ENCODE measurements around the gene DAGLA.
A peak's percentile ranks its signal among the peaks of the same experiment; 100 is the strongest.

Gene DAGLA

DNA sequence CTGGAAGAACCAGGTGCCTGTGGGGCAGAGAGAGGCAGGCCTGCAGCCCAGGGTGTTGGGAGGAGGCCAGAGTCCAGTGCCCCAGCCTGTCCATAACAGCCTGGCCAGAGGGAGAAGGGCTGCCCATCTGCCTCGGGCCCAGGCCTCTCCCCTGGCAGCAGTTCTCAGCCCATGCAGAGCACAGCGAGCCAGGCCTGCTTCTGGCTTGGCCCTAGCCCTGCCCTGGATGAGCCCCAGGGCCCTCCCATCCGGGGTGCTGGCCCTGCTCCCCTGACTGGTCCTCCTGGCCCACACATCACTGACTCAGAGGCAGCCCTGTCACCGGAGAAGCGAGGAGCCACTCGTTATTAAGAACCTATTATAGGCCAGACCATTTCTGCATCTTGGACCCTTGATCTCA lies 52.5 kb downstream of the DAGLA start:
- no peak for DNase-seq

DNA sequence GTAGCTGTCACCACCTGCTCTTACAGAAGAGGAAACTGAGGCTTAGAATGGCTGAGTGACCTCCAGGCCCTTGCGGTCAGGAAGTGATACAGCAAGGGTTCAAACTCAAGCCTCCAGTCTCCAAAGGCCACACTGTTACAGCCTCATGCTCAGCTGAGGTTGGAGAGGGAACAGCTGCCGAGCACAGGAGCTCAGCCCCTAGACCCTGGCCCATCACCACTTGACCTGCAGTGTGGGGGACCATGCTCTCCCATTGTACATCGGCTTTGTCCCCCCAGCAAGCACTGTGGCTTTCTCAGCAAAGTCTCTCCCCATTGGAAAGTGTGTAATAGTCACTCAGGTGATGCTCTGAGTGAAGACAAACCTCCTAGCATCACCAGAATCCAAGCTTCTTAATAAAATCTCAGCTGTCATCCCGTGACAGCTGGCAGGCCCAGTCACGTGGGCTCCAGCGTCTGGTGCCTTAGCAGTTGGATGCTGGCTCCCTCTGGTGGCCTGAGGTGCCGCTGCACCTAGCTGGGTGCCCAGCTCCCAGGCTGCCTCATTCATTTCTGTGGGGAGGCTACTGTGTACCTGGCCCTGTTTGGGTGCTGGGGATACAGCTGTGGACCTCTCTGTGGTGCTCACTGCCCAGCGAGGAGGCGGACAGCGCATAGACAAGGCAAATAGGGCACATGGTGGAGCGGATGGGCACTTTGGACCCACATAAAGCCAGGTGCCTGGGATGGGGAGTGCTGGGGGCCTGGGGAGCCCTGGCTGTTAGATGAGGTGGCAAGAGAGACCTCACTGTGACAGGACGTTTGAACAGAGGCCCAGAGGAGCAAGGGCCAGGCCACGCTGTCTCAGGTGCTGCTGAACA lies 53.2 kb downstream of the DAGLA start:
- DNase-seq, result peak; percentile 62 to 82

GRCh38 chr11:61734767-61735166 lies 54.6 kb downstream of the DAGLA start:
- DNase-seq, result no peak

GRCh38 chr11:61735391-61735790 lies 55.2 kb downstream of the DAGLA start:
- no peak for DNase-seq

DNA sequence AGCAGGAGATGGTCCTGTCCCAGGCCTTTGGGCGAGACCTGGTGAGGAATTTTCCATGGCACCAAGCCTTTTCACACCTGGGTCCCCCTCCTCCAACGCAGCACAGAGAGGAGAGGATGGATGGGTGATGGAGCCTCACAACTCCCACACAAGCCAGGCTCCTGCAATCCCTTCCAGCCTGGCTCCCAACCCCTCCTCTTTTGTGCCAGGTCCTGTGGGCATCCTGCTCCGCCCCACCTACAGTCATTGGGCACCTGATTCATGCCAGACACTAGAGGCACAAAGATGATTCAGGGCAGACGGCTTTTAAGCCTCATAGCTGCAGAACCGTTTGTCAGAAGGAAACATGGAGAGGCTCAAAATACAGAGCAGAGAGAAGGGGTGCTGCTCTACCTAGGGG lies 56.1 kb downstream of the DAGLA start:
- DNase-seq, result no peak

- no peak for DNase-seq
These were observed 56.9 kb downstream of the DAGLA start for GRCh38 chr11:61737131-61737530.

- DNase-seq, result no peak
These were observed 57.6 kb downstream of the DAGLA start for GRCh38 chr11:61737636-61738386.

- no peak for DNase-seq
These were observed 58.6 kb downstream of the DAGLA start for GRCh38 chr11:61738776-61739175.

GRCh38 chr11:61739413-61739812 lies 59.2 kb downstream of the DAGLA start:
- no peak for DNase-seq

DNA sequence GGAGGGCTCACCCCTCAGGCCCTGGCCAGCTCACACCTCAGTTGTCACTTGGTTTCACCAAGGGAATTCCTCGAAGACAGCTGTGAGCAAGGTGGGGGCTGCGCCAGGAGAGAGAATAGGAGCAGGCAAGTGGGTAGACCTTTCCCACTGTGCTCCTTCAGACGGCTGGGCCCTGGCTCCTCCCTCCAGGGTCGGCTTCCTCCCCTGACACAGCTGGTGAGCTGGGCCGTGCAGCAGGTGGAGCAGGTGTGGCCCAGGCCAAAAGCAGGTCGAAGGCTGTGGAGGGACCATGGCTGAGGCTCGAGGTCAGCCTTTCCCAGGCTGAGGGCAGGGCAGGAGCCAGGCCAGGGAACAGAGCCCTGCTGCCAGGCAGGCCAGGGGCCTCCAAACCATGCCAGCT lies 59.8 kb downstream of the DAGLA start:
- DNase-seq, result no peak

DNA sequence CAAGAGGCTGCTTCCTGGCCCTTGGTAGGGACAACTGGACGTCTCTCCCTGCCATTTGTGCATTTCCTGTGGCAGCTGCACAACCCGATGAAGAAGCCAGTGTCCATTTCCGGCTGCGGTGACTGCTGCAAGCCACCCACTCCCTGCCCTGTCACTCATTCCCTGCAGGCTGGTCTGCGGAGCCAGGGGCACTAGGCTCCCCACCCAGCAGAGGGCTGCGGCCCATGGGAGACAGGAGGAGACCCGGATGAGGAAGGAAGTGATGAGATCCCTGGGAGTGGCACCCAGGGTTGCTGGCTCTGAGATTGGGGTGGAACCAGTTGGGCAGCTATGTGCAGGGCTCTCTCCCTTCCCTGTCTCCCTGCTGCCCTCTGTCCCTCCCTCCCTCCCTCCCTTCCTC lies 62.2 kb downstream of the DAGLA start:
- no peak for DNase-seq

DNA sequence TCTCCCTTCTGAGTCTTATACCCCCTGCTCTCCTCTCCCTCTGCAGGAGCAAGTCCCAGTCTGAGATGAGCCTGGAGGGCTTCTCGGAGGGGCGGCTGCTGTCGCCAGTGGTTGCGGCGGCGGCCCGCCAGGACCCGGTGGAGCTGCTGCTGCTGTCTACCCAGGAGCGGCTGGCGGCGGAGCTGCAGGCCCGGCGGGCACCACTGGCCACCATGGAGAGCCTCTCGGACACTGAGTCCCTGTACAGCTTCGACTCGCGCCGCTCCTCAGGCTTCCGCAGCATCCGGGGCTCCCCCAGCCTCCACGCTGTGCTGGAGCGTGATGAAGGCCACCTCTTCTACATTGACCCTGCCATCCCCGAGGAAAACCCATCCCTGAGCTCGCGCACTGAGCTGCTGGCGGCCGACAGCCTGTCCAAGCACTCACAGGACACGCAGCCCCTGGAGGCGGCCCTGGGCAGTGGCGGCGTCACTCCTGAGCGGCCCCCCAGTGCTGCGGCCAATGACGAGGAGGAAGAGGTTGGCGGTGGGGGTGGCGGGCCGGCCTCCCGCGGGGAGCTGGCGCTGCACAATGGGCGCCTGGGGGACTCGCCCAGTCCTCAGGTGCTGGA lies 63.4 kb downstream of the DAGLA start:
- DNase-seq, result no peak

DNA sequence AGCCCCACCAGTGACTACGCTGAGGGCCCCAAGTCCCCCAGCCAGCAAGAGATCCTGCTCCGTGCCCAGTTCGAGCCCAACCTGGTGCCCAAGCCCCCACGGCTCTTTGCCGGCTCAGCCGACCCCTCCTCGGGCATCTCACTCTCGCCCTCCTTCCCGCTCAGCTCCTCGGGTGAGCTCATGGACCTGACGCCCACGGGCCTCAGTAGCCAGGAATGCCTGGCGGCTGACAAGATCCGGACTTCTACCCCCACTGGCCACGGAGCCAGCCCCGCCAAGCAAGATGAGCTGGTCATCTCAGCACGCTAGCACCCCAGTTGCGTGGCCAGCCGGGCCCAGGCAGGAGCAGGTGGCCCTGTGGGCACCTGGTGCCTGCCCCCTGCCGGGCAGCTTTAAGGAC lies 64.0 kb downstream of the DAGLA start:
- no peak for DNase-seq

- DNase-seq, result no peak
These were observed 64.5 kb downstream of the DAGLA start for GRCh38 chr11:61744609-61745156.

- no peak for DNase-seq
These were observed 65.7 kb downstream of the DAGLA start for GRCh38 chr11:61745781-61746441.

DNA sequence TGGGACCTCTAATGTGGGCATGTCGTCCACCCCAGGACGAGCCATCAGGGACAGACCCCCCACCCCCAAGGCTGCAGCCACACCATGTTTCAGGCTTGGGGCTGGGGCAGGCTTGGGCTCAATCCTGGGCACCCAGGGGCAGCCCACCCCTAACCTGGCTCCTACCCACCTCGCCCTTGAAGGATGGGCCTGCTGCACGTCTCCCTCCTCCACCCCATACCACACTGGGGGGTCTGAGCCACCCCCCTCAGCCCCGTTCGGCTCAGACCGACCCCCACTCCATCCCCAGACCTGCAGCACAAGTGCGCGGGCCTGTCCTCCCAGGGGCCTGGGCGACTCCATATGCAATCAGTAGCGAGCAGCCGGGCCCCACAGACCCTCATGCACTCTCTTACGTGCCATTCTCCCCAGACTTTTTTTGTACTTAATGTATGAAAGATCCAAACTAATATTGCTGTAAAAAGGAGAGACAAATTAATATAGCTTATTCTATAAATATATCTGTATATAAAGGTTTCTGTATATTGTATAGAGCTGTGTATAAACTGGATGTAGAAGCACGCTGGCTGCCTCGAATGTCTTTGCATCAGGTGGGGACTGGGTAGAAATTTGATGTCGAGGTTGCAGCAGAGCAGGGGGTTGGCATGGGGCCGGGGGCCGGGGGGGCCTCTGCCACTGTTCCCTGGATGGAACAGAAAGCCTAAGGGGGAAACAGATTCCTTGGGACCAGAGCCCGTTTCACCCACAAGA lies 66.4 kb downstream of the DAGLA start:
- DNase-seq, result no peak

DNA sequence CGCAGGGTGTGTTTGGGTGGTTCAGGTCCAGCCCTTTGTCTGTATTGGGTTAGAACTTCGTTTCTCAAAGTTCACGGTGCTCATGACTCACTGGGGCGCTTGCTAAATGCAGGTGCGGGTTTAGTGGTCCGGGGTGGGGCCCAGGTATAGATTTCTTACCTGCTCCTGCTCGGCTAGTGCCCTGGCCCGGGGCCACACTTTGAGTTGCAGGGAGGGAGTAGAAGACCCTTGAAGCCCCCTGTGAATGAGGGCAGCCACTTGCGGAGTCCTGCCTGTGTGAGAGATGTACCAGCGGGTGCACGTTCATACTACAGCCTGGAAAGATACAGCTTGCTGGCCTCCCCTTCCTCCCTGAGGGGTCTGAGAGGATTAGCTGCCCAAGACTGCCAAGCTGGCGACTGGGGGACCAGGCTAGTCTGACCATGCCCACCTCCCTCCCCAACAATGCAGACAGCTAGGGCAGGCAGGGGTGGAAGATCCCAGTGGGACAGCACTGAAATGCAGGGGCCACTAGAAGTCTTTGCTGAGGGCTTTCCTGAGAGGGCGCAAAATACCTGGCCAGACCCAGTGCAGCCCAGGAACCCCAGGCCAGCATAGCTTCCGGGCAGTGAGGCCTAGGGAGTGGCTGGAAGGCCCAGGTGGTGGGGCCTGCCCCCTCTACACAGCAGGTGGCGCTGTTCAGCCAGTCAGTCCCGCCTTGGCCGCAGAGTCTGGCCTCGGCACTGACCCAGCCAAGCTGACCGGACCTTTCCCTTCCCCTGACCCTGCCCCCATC lies 67.2 kb downstream of the DAGLA start:
- peak; percentile 41 to 53 for DNase-seq

GRCh38 chr11:61747967-61748285 lies 67.7 kb downstream of the DAGLA start:
- peak in 1 of 2 experiments; percentile 53 for DNase-seq

DNA sequence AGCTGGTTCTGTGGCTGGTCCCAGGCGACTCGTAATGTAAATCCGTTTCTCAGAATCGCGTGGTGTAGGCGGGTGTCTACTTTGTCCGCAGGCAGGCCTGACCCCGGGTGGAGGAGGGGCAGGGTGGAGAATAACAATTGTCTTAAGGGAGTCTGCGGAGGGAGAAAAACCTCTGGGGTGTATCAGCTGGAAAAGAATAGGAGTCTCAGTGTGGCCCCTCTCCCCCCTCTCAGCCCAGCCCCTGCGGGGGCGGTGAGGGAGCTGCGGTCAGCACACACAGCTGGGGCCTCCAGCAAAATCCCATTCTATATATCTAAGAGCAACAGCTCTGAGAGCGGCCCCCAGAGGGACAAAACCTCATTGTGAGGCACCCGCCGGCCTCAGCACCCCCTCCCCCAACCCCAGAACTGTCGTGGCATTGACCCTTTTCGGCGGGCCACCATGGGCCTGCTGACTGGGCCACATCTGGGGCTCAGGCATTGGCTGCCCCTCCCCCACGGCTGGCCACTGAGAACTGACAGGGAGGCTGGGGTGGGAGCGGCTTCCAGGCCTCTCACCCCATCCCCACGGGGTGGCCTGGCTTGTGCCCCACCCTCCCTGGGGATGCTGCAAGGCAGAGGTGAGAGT lies 69.5 kb downstream of the DAGLA start:
- no peak for DNase-seq

DNA sequence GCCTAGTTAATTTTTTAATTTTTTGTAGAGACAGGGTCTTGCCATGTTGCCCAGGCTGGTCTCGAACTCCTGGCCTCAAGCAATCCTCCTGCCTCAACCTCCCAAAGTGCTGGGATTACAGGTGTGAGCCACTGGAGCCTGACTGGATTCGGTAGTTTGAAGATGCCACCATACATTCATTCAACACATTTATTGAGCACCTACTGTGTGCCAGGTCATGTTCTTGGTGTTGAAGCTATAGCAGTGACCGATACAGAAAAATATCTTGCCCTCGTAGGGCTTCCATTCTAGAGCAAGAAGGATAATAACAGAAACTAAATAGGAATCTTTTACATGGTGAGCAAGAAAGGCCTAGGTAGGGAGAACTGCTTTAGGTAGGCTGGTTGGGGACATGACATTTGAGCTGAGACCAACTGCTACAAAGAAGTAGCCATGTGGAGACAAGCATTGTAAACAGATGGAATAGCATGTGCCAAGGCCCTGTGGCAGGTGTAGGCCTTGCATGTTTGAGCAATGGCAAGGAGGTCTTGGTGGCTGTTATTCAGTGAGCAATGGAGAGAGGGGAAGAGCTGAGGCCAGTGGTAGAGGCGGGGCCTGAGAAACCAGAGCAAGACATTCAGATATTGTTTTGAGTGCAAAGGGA lies 70.6 kb downstream of the DAGLA start:
- no peak for DNase-seq

DNA sequence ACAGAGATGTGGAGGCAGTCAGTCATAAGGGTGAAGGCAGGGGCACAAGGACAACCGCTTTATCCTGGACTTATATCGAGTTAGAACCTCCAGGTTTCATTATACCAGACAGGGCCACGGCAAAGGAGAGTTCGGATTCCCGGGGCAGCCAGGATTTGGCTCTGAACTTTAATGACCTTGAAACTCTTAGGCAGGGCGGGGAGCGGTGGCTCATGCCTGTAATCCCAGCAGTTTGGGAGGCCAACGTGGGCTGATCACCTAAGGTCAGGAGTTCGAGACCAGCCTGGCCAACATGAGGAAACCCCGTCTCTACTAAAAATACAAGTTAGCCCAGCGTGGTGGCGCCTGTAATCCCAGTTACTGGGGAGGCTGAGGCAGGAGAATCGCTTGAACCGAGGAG lies 71.2 kb downstream of the DAGLA start:
- DNase-seq, result no peak

All from SHP77 (cell line).